GM21526 (cell line): Measurements from ENCODE around the gene KRI1.

ENCODE experiments used
- ATAC-seq: cut with Tn5 transposase; IDR thresholded peaks from one replicate; pipeline ENCODE4 v1.9.1; 2021; ENCODE audit warnings: moderate library complexity; ENCODE audit not compliant: unreplicated experiment, low FRiP score

The KRI1 gene

DNA sequence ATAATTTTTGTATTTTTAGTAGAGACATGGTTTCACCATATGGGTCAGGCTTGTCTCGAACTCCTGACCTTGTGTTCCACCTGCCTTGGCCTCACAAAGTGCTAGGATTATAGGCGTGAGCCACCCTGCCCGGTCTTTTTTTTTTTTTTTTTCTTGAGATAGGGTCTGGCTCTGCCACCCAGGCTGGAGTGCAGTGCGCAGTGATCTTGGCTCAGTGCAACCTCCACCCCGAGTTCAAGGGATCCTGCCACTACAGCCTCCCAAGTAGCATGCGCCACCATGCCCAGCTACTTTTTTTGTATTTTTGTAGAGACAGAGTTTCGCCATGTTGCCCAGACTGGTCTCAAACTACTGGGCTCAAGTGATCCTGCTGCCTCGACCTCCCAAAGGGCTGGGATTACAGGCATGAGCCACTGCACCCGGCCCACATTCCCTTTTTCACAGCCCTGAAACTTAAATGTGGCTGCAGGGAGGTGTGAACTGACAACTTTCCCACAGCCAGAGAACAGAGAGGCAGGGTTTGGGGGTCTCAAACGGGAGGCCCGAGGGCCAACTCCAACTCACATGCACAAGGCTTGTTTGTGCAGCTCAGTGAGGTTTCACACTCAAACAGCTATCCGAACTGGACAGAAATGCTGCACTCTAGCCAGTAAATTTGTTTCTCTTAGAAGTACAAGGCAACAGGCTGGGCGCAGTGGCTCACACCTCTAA lies 44.2 kb downstream of the KRI1 start:
- no peak for ATAC-seq

DNA sequence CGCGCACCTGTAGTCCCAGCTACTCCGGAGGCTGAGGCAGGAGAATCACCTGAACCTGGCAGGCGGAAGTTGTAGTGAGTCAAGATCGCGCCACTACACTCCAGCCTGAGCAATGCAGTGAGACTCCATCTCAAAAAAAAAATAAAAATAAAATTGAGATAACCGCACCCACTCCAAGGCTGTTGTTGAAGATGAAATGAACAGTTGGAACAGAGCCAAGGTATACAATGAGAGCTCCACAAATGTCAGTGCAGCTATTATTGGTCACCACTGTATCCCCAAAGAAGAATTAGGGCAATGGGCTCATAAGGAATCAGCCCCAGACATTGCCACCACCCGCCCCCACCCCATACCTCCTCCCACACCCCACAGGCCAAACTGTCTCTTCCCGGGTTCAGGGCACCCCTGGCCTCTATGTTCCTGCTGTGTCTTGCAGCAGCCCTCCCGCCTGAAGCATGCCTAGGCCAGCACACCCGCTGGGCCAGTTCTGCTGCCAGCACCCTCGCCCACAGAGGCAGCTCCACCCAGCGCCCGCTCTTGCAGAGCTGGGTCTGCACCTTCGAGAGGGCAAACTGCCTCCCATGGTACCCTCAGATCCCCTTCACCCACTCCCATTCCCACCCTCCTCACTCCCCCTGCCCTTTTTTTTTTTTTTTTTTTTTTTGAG lies 45.0 kb downstream of the KRI1 start:
- ATAC-seq: no peak

DNA sequence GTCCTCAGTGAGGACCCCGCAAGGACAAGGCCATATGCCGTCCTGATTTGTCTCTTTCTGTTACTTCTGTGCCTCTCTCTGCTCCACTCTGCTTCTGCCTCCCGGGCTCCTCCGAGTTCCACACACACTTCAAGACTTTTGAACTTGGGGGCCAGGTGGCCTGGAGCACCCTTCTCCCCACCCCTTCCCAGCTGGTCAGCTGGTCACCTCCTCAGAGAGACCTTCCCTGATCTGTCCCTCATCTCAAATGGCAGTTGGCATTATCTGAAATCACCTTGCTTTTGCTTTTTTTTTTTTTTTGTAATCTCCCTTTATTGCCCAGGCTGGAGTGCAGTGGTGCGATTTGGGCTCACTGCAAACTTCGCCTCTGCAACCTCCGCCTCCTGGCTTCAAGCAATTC lies 46.4 kb downstream of the KRI1 start:
- no peak for ATAC-seq

DNA sequence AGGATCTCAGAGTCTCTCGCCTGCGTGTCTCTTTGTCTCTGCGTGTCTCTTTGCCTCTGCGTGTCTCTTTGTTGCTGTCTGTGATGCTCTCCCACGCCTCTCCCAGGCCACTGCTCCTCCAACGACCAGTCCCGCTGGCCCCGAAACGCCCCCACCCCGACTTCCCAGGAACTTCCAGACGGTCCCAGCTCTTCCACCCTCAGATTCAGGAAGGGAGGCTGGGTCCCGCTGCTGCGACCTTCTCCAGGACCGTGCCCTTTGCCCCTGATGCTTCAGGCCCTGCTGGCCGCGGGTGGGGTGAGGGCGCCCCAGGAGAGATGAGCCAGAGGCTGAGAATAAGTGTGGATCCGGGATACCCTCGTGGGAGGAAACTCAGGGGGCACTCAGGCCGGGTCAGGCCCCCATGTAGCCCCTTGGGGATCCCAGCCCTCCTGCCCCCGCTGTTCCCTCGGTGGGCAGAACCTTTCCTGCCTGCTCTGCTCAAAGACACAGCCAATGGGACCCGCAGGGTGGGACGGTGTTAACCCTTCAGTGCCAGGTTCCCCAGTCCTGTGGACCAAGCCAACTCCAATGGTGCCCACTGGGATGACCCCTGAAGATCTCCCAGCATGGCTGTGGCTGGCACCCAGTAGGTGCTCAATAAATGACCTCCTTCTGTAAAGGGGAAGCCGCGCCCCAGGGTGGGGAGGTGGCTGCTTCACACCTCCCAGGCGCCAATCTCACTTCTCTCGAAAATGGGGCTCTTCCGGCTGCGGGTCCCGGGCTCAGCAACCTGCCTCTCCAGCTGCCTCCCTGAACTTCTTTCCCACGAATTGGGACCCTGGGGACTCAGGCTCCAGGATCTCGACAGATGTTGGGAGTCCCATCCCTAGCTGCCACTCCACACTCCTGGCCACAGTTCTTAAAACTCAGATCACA lies 47.1 kb downstream of the KRI1 start:
- no peak for ATAC-seq

DNA sequence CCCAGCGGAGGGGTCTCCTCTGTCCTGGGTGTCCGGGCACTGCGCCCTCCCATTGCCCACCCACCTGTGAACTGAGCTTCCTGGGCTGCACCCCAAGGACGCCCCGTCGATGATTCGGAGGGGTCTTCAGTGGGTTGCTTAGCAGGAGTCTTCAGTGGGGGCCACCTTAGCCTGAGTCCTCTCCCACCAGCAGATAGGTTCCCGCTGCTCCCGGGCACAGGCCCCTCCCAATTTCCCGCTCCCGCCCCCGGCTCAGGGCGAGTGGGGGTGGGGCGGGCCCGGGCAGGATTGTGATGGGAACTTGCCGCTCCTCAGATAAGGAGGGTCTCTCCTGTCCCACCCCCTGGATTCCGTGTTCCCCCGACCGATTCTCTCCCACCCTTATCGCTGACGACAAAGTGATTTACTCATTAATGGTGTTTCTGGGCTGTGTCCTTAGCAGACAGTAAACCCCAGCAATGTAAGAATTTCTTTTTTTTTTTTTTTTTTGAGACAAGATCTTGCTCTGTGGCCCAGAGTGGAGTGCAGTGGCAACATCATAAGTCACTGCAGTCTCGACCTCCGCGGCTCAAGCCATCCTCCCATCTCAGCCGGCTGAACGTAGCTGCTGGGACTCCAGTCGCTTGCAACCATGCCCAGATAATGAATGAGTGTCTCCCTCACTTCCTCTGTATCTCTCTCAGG lies 47.9 kb downstream of the KRI1 start:
- ATAC-seq: no peak

DNA sequence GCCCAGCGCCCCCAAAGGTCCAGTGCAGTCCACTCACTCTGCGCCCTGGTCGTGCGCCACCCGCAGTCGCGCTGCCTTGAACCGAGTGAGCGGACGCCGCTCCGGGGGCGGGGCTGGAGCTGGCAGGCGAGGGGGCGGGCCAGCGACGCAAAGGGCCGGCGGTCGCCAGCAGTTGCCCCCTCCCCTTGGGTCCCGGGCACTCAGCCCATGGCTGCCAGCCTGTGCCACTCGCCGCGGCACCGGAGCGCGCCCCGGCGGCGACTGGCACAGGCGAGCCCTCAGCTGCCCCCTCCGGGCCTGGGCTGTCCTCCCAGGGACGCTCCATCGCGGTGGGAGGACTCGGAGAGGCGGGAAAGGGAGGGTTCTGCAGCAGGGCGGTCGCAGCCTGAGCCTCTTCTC lies 48.5 kb downstream of the KRI1 start, which contains the start of gene S1PR5:
S1PR5 (minus strand) TSS at position 87 of the 399 bp plus-strand sequence. CDS start 2,436 bp downstream, outside the sequence.
- ATAC-seq: no peak

DNA sequence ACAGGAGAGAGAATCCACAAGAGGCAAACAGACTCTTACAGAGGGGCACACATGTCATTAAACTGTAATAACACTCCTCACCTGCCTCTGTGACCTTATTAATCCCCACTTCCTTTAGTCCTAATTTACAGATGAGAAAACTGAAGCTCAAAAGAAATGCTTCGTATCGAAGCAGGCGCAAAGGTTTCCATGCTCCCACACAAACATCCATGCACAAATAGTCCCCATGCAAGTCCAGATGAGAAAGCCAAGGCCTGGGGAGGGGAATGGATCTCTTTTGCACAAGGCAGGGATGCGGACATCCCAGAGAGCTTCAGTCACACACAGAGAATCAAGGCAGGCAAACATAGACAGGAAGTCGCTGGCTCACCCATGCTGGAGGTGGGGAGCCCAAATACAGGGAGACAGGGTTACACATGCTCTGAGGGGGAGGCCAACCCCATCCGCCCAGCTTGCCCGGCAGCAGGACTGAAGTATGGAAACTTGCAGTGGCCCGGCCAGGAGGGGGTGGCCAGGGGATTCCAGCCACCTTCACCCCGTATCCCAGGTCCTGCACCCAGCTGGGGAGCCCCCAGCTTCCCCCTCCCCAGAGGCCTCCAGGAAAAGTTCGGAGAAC lies 49.0 kb downstream of the KRI1 start:
- no peak for ATAC-seq

DNA sequence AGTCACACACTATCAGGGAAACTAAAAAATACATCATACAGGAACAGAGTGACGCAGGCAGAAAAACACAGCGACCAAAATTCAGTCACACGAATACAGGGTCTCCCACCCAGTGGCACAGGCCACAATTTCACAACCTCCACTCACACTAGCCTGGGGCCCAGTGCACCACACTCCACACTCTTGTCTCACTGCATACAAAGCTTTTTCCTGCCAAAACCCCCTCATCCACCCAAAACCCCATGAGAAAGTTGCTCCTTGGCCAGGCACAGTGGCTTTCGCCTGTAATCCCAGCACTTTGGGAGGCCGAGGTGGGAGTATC lies 49.8 kb downstream of the KRI1 start:
- ATAC-seq: no peak

DNA sequence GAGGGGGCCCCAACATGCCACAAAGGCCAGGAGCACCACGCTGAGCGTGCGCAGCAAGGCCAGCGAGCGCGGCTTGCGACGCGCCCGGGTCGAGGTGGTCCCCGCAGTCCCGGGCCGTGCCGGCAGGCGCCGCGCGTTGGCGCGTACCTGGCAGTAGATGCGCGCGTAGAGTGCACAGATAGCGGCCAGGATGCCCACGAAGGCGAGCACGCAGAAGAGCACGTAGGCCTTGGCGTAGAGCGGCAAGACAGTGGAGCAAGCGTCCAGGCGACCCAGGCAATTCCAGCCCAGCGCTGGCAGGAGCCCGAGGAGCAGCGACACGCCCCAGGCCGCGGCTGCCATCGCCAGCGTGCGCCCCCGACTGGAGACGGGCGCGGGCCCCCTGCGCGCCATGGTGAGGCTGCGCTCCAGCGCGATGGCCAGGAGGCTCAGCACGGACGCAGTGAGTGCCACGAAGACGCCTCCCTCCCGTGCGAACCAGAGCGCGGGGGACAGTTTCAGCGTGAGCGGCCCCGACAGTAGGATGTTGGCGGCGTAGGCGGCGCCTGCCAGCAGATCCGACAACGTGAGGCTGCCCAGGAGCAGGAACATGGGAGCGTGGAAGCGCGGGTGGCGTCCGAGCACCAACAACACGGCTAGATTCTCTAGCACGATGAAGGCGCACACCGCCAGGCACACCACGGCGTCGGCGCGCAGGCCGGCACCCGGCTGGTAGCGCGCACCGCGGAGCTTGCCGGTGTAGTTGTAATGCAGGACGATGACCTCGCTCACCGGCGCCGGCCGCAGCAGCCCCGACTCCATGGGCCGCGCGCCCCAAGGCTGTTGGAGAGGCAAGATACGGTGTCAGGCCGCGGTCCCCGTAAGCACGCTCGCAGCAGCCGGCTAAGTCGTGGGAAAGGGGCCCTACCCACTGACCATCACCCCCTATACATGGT lies 51.3 kb downstream of the KRI1 start:
- ATAC-seq: no peak

DNA sequence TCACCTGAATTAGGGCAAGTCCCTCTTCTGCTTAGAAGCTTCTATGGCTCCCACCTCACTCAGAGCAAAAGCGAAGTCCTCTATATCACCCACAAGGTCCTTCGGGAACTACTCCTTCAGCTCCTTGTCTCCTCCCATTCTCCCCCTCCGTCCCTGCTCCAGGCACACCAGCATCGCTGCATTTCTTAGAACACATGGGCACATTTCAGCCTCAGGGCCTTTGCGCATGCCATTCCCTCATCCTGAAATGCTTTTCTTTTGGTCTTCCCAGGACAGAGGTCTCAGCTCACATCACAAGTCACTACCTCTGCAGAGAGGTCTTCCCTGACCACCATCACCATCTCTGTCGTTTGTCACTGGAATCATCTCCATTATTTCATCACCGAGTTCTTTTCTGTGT lies 52.6 kb downstream of the KRI1 start:
- no peak for ATAC-seq

DNA sequence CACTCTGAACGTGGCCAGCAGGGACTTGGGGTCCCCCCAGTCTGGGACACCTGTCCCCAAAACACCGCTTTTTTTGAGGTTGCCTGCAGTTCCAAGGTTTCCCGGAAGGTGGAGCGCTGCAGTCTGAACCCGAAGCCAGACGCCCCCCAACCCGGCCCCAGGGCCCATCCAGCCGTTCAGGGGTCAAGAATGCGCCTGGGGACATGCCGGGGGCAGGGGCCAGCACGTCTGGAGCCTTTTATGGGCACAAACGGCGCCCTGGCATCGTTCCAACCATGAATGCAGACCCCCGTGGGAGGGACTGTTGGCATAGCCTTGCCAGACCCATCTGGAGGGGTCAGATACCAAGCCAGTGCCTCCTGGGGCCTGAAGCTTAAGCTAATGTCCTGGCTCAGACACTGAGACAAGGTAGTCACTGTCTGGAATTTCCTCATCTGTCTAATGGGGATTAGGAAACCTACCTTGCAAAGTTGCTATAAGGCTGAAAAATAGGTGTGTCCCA lies 55.5 kb downstream of the KRI1 start:
- ATAC-seq: no peak

DNA sequence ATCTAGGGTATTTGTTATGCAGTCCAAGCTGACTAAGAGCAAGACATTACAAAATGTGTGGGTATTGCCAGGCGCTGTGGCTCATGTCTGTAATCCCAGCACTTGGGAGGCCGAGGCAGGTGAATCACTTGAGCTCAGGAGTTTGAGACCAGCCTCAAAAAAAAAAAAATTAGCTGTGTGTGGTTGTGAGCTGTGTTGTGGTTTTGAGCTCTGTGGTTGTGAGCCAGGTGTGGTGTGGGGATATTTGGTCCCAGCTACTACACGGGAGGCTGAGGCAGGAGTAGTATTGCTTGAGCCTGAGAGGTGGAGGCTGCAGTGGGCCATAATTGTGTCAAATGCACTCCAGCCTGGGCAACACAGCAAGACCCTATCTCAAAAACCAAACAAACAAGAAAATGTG lies 57.1 kb downstream of the KRI1 start:
- ATAC-seq: no peak

DNA sequence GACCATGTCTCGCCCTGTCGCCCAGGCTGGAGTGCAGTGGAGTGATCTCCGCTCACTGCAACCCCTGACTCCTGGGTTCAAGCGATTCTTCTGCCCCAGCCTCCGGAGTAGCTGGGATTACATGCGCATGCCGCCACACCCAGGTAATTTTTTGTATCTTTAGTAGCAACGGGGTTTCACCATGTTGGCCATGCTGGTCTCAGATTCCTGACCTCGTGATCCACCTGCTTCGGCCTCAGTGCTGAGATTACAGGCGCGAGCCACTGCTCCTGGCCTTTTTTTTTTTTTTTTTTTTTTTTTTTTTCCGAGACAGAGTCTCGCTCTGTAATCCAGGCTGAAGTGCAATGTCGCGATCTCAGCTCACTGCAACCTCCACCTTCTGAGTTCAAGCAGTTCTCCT lies 57.8 kb downstream of the KRI1 start:
- no peak for ATAC-seq

DNA sequence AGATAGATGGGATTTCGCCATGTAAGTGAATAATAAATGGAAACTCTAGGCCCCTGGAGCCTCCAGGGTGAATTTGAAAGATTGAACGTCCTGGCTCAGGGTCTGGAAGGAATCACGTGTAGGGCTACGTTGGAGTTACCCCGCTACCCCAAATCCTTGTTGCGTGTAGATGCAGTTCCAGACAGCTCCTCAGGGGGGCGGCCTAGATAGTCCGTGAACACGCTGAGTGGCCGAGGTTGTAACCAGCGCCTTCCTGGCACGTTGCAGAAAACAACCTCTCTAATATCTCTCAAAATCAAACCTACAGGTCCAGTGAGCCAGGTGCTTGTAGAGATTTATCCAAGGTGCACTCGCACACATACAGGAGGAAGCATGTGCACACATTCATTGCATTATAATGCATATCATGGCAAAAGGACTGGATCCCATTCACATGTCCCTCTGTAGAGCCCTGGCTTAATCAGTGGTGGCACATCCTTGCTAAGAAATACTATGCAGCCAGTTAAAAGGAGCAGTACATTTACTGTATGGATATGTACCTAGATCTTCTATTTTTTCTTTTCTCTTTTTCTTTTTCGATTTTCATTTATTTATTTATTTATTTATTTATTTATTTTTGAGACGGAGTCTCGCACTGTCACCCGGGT lies 60.1 kb downstream of the KRI1 start:
- ATAC-seq: no peak
